MCF 10A (cell line): ENCODE results near the gene NPFF. TPM values are rescaled to one million over a fixed set of nuclear protein-coding genes. Genes with fewer than 3 reads are reported as not detected.
A peak's percentile ranks its signal among the peaks of the same experiment; 100 is the strongest.

Experiments
- BruUV-seq: library from RNA; stranded (reverse); fragments of 400-500 nt; replicated peaks from 2 replicates; lab custom pipeline; 2021; lab: Mats Ljungman, UMichigan
- CTCF ChIA-PET: fragments of 300-600 bp; sonication (Branson Sonifier 250); formaldehyde crosslinking; extraction: SDS; loops from one replicate; lab custom pipeline; 2021; ENCODE audit warnings: antibody characterized with exemption, inconsistent platforms; lab: Yijun Ruan, JAX
- POLR2A ChIA-PET: fragments of 300-600, 350-650 bp; sonication (Branson Sonifier 250); formaldehyde crosslinking; extraction: SDS; loops from one replicate; lab custom pipeline; 2020; ENCODE audit warnings: antibody characterized with exemption, inconsistent platforms; lab: Yijun Ruan, JAX
- DNase-seq: peaks from one replicate; pipeline ENCODE4 v3.0.0-alpha.2; 2018; ENCODE audit not compliant: unreplicated experiment
- H3K27ac Mint-ChIP-seq: one replicate; pipeline ENCODE4 v1.8.0; 2022; ENCODE audit warnings: mild to moderate bottlenecking, low read depth, mixed read lengths; ENCODE audit not compliant: unreplicated experiment
- H3K27me3 Mint-ChIP-seq: one replicate; pipeline ENCODE4 v1.8.0; 2022; ENCODE audit warnings: mixed read lengths; ENCODE audit not compliant: insufficient read depth, unreplicated experiment
- H3K36me3 Mint-ChIP-seq: one replicate; pipeline ENCODE4 v1.8.0; 2022; ENCODE audit warnings: mild to moderate bottlenecking, moderate library complexity, mixed read lengths; ENCODE audit not compliant: insufficient read depth, unreplicated experiment
- H3K4me1 Mint-ChIP-seq: one replicate; pipeline ENCODE4 v1.8.0; 2022; ENCODE audit warnings: mixed read lengths; ENCODE audit not compliant: insufficient read depth, unreplicated experiment
- H3K4me3 Mint-ChIP-seq: one replicate; pipeline ENCODE4 v1.8.0; 2022; ENCODE audit warnings: mild to moderate bottlenecking, moderate library complexity, mixed read lengths; ENCODE audit not compliant: unreplicated experiment
- H3K9me3 Mint-ChIP-seq: one replicate; pipeline ENCODE4 v1.8.0; 2022; ENCODE audit warnings: mixed read lengths; ENCODE audit not compliant: unreplicated experiment
- CTCF ChIP-seq: fragments of 200-600 bp; IDR thresholded peaks from one replicate; pipeline ENCODE4 v1.8.0; 2022; ENCODE audit warnings: antibody characterized with exemption, mild to moderate bottlenecking; ENCODE audit not compliant: unreplicated experiment
- intact Hi-C: fragments of 100-400 bp; cut with micrococcal nuclease; formaldehyde crosslinking; loops from 2 replicates; pipeline ENCODE4 v1.14.1; 2022
- total RNA-seq: library from RNA; stranded (reverse); gene quantifications from 2 replicates; pipeline ENCODE4 v1.2.3, GENCODE V29; 2022

Gene NPFF
- total RNA-seq, 1 experiment from 2014 or later = not detected

GRCh38 chr12:53472056-53472582, 35.2 kb downstream of the NPFF start:
- Mint-ChIP-seq H3K4me1 (peaks cover 20% of the 10 kb centered on the region), H3K27ac (no peak overlapping the region), H3K36me3 (peaks cover 100% of the 10 kb centered on the region), H3K9me3 (no peaks in the 10 kb centered on the region), H3K4me3 (no peak overlapping the region), H3K27me3 (no peaks in the 10 kb centered on the region)
- no TSS peak for BruUV-seq
- no peak for DNase-seq
- ChIA-PET POLR2A (interaction anchor here (1.1 to 2.1 kb wide), 6 partner anchors 8 to 29 kb away, joined by 4 to 9 read pairs (median 5); partner anchors contain the start of gene TARBP2), CTCF (interaction anchor here (0.6 to 1.3 kb wide), 4 partner anchors 13 to 500 kb away, joined by 3 read pairs; no protein-coding TSS in a partner anchor)
- no peak for TF ChIP-seq CTCF
- intact Hi-C loops = no loop called here

- Mint-ChIP-seq H3K4me1 (peaks cover 36% of the 10 kb centered on the region), H3K9me3 (no peaks in the 10 kb centered on the region)
- no TSS peak for BruUV-seq
Observed at GRCh38 chr12:53468282-53468681, 39.0 kb downstream of the NPFF start.

GRCh38 chr12:53467880-53468279, 39.4 kb downstream of the NPFF start:
- BruUV-seq = TSS peak; percentile 9
- Mint-ChIP-seq H3K27ac (no peak overlapping the region), H3K4me3 (no peak overlapping the region), H3K27me3 (no peaks in the 10 kb centered on the region), H3K36me3 (peaks cover 100% of the 10 kb centered on the region), H3K9me3 (no peaks in the 10 kb centered on the region), H3K4me1 (peaks cover 36% of the 10 kb centered on the region)
- intact Hi-C loops = no loop called here
- TF ChIP-seq CTCF = no peak
- no peak for DNase-seq
- CTCF ChIA-PET = interaction anchor here (0.6 to 1.2 kb wide), 4 partner anchors 8 to 338 kb away, joined by 3 to 5 read pairs (median 4); partner anchors contain the start of gene AAAS
- POLR2A ChIA-PET = interaction anchor here (0.7 to 1.6 kb wide), 5 partner anchors 9 to 28 kb away, joined by 3 to 7 read pairs (median 4); no protein-coding TSS in a partner anchor

More at GRCh38 chr12:53468282-53468681, 39.0 kb downstream of the NPFF start:
- Mint-ChIP-seq H3K4me3 (no peak overlapping the region), H3K27me3 (no peaks in the 10 kb centered on the region), H3K36me3 (peaks cover 100% of the 10 kb centered on the region), H3K27ac (no peak overlapping the region)
- POLR2A ChIA-PET = interaction anchor here (0.7 to 1.6 kb wide), 5 partner anchors 10 to 28 kb away, joined by 3 to 7 read pairs (median 4); no protein-coding TSS in a partner anchor
- intact Hi-C loops = no loop called here
- no peak for DNase-seq
- TF ChIP-seq CTCF = no peak
- CTCF ChIA-PET = interaction anchor here (0.6 to 1.1 kb wide), 3 partner anchors 10 to 338 kb away, joined by 3 to 4 read pairs (median 4); partner anchors contain the start of gene AAAS

- intact Hi-C loops = no loop called here
- POLR2A ChIA-PET = no interaction called here
- Mint-ChIP-seq H3K4me3 (no peak overlapping the region), H3K4me1 (peaks cover 34% of the 10 kb centered on the region), H3K36me3 (peaks cover 100% of the 10 kb centered on the region), H3K27me3 (no peaks in the 10 kb centered on the region), H3K9me3 (no peaks in the 10 kb centered on the region), H3K27ac (no peak overlapping the region)
- CTCF ChIA-PET = interaction anchor here (0.7 to 1.2 kb wide), 3 partner anchors 8 to 35 kb away, joined by 3 to 5 read pairs (median 4); no protein-coding TSS in a partner anchor
- no TSS peak for BruUV-seq
- no peak for TF ChIP-seq CTCF
- DNase-seq = no peak
Observed at GRCh38 chr12:53467082-53467481, 40.2 kb downstream of the NPFF start.
